Measurements from ENCODE around the gene DAPK2. TPM values are rescaled to one million over a fixed set of nuclear protein-coding genes. Genes with fewer than 3 reads are reported as not detected.
"Not testable (repeated sequence)": the region's sequence is repeated elsewhere in the genome, so short reads cannot be mapped to it uniquely, and the experiment has no call there.

DAPK2 gene
- total and polyA plus RNA-seq, 5 donors from 2014 or later: 0.72 TPM; not detected in 4

DNA sequence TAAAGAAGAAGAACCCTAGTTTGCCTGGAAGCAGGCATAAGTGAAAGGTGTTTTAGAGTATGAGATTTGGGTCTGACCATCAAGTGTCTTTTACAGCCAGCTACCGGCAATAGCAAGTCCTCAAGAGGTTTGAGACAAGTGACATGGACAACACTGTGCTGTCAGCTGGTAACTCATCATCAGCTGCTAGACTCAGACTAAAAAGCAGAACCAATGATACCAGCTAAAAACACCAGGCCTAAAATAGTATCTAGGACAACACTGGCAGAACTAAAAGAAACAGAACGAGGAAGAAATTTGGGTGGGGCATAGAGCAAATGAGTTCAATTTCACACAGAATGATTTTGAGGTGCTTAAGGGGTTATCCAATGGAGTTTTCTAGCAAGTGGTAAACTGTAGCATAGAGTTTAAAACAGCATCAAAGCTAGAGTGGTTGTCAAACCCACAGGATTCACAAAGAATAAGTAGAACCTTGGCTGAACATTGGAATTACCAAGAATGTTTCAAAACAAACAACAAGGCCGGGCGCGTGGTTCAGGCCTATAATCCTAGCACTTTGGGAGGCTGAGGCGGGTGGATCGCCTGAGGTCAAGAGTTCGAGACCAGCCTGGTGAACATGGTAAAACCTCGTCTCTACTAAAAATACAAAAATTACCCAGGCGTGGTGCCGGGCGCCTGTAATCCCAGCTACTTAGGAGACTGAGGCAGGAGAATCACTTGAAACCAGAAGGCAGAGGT lies 43.4 kb upstream of the DAPK2 start:
- DNase-seq: no peak
- ATAC-seq (ENCODE audit: low read depth in 2 of 2): no peak
- H3K4me1 ChIP-seq (ENCODE audit: control insufficient read depth, insufficient read depth, low read length, poor library complexity, severe bottlenecking): peaks cover 32% of the 10 kb centered on the region
- peak overlapping the region in 2 of 4 donors; percentile 17 to 61 for H3K4me3 Mint-ChIP-seq
- H3K27me3 ChIP-seq (ENCODE audit: control insufficient read depth, insufficient read depth, low read length): no peaks in the 10 kb centered on the region
- no peaks in the 10 kb centered on the region for H3K9me3 ChIP-seq (ENCODE audit: control insufficient read depth in 2 of 2, low read length in 2 of 2)
- no peaks in the 10 kb centered on the region for H3K27me3 Mint-ChIP-seq
- H3K27ac ChIP-seq (ENCODE audit: insufficient read depth, low read length, poor library complexity, severe bottlenecking): no peak overlapping the region
- H3K36me3 Mint-ChIP-seq: peaks cover 10% of the 10 kb centered on the region
- H3K27ac Mint-ChIP-seq: peak overlapping the region; percentile 5 to 59 (median 9)
- H3K36me3 ChIP-seq (ENCODE audit: control insufficient read depth, insufficient read depth, low read length): peaks cover 33% of the 10 kb centered on the region
- H3K4me1 Mint-ChIP-seq: peaks cover 26 to 53% (median 36%) of the 10 kb centered on the region in 4 donors
- H3K4me3 ChIP-seq (ENCODE audit: low read depth, low read length): no peak overlapping the region
- H3K9me3 Mint-ChIP-seq: no peaks in the 10 kb centered on the region

GRCh38 chr15:64082757-64083156 lies 36.5 kb upstream of the DAPK2 start:
- H3K4me3 ChIP-seq (ENCODE audit: low read depth, low read length): no peak overlapping the region
- no peaks in the 10 kb centered on the region for H3K27me3 Mint-ChIP-seq
- H3K36me3 Mint-ChIP-seq: peaks cover 10% of the 10 kb centered on the region

GRCh38 chr15:64073496-64073895 lies 27.2 kb upstream of the DAPK2 start:
- not testable (repeated sequence) for ATAC-seq (ENCODE audit: low read depth in 2 of 2); H3K4me3 ChIP-seq (ENCODE audit: low read depth, low read length); DNase-seq; H3K4me1 ChIP-seq (ENCODE audit: control insufficient read depth, insufficient read depth, low read length, poor library complexity, severe bottlenecking); H3K27me3 Mint-ChIP-seq; H3K9me3 ChIP-seq (ENCODE audit: control insufficient read depth in 2 of 2, low read length in 2 of 2); H3K9me3 Mint-ChIP-seq; H3K27me3 ChIP-seq (ENCODE audit: control insufficient read depth, insufficient read depth, low read length); H3K4me3 Mint-ChIP-seq; H3K27ac Mint-ChIP-seq; H3K27ac ChIP-seq (ENCODE audit: insufficient read depth, low read length, poor library complexity, severe bottlenecking)
- peaks cover 8 to 13% (median 10%) of the 10 kb centered on the region in 4 donors for H3K4me1 Mint-ChIP-seq
- peaks cover 31% of the 10 kb centered on the region for H3K36me3 ChIP-seq (ENCODE audit: control insufficient read depth, insufficient read depth, low read length)
- H3K36me3 Mint-ChIP-seq: peaks cover 26% of the 10 kb centered on the region

More at GRCh38 chr15:64082757-64083156, 36.5 kb upstream of the DAPK2 start:
- no peaks in the 10 kb centered on the region for H3K9me3 ChIP-seq (ENCODE audit: control insufficient read depth in 2 of 2, low read length in 2 of 2)
- Mint-ChIP-seq H3K27ac (no peak overlapping the region), H3K4me3 (no peak overlapping the region), H3K9me3 (no peaks in the 10 kb centered on the region), H3K4me1 (peaks cover 0 to 7% (median 2%) of the 10 kb centered on the region in 4 donors)
- H3K4me1 ChIP-seq (ENCODE audit: control insufficient read depth, insufficient read depth, low read length, poor library complexity, severe bottlenecking): no peaks in the 10 kb centered on the region
- peaks cover 30% of the 10 kb centered on the region for H3K36me3 ChIP-seq (ENCODE audit: control insufficient read depth, insufficient read depth, low read length)
- DNase-seq: no peak
- no peaks in the 10 kb centered on the region for H3K27me3 ChIP-seq (ENCODE audit: control insufficient read depth, insufficient read depth, low read length)
- no peak for ATAC-seq (ENCODE audit: low read depth in 2 of 2)
- H3K27ac ChIP-seq (ENCODE audit: insufficient read depth, low read length, poor library complexity, severe bottlenecking): no peak overlapping the region

DNA sequence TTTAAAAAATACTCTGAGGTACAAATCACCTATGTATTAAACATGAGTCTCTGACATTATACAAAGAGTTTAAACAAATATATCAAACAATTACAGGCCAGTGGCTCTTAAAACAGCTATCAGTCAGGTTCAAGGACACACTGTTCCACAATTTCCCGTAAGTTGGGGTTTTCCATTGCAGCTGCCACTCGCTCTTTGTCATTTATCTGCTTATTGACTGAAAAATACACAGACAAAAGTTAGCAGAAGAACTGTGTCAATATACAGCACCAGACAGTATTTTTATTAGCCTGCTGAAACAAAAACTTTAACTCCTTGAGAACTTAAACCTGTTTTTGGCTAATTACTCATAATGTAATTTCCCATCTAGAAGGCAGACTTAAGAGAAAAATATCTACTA lies 26.5 kb upstream of the DAPK2 start:
- Mint-ChIP-seq H3K9me3 (no peaks in the 10 kb centered on the region), H3K27ac (peak overlapping the region in 1 of 3 donors; percentile 6), H3K36me3 (peaks cover 26% of the 10 kb centered on the region), H3K4me1 (peaks cover 8 to 12% (median 11%) of the 10 kb centered on the region in 4 donors), H3K27me3 (no peaks in the 10 kb centered on the region), H3K4me3 (no peak overlapping the region)
- Histone ChIP-seq H3K4me3 (ENCODE audit: low read depth, low read length) (no peak overlapping the region), H3K27me3 (ENCODE audit: control insufficient read depth, insufficient read depth, low read length) (no peaks in the 10 kb centered on the region), H3K27ac (ENCODE audit: insufficient read depth, low read length, poor library complexity, severe bottlenecking) (no peak overlapping the region), H3K9me3 (ENCODE audit: control insufficient read depth in 2 of 2, low read length in 2 of 2) (no peaks in the 10 kb centered on the region), H3K36me3 (ENCODE audit: control insufficient read depth, insufficient read depth, low read length) (peaks cover 31% of the 10 kb centered on the region), H3K4me1 (ENCODE audit: control insufficient read depth, insufficient read depth, low read length, poor library complexity, severe bottlenecking) (peaks cover under 1% of the 10 kb centered on the region)
- no peak for DNase-seq
- no peak for ATAC-seq (ENCODE audit: low read depth in 2 of 2)

GRCh38 chr15:64071931-64072765 lies 25.9 kb upstream of the DAPK2 start:
- Mint-ChIP-seq H3K27ac (no peak overlapping the region), H3K4me3 (no peak overlapping the region), H3K9me3 (no peaks in the 10 kb centered on the region), H3K4me1 (peaks cover 5 to 12% (median 7%) of the 10 kb centered on the region in 4 donors), H3K27me3 (no peaks in the 10 kb centered on the region), H3K36me3 (peaks cover 20% of the 10 kb centered on the region)
- Histone ChIP-seq H3K36me3 (ENCODE audit: control insufficient read depth, insufficient read depth, low read length) (peaks cover 31% of the 10 kb centered on the region), H3K9me3 (ENCODE audit: control insufficient read depth in 2 of 2, low read length in 2 of 2) (no peaks in the 10 kb centered on the region), H3K27me3 (ENCODE audit: control insufficient read depth, insufficient read depth, low read length) (no peaks in the 10 kb centered on the region), H3K27ac (ENCODE audit: insufficient read depth, low read length, poor library complexity, severe bottlenecking) (no peak overlapping the region), H3K4me3 (ENCODE audit: low read depth, low read length) (no peak overlapping the region), H3K4me1 (ENCODE audit: control insufficient read depth, insufficient read depth, low read length, poor library complexity, severe bottlenecking) (peaks cover 4% of the 10 kb centered on the region)
- no peak for DNase-seq
- no peak for ATAC-seq (ENCODE audit: low read depth in 2 of 2)

DNA sequence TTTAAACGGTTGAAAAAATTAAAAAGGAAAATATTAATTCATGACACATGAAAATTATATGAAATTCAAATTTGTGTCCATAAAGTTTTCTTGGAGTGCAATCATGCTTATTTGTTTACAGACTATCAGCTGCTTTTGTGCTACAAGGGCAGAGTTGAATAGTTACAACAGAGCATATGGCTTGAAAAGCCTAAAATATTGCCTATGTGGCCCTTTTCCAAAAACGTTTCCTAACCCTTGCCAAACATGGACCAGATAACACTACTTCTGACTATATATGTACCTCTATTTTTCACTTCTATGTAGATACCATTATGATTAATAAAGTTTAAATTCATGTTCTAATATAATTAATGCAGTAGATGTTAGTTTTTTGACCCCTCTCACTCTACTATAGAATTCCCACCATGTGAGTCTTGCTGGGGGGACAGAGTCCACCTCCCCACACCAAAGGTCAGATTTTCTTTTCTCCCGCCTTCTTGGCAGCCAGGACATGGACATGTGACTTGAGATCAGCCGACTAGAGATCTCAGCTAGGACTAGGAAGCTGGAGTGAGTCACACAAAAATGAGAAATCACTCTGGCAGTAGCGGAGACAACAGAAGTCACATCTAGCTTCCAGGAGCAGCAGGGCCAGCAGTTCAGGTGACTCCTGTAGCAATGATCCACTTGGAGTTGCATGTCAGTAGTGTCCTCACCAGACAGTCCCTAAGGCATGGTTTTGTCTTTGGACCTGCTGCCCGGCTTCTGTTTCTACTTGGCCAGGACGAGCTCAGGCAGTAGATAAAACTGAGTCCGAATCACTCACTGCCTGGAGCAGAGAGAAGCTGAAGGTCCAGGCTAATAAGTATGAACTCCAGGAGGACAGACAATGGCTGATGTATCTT lies 24.9 kb upstream of the DAPK2 start:
- peaks cover 31% of the 10 kb centered on the region for H3K36me3 ChIP-seq (ENCODE audit: control insufficient read depth, insufficient read depth, low read length)
- peaks cover 4% of the 10 kb centered on the region for H3K4me1 ChIP-seq (ENCODE audit: control insufficient read depth, insufficient read depth, low read length, poor library complexity, severe bottlenecking)
- peaks cover 2 to 9% (median 6%) of the 10 kb centered on the region in 4 donors for H3K4me1 Mint-ChIP-seq
- peak overlapping the region in 1 of 3 donors; percentile 75 for H3K27ac Mint-ChIP-seq
- no peaks in the 10 kb centered on the region for H3K9me3 ChIP-seq (ENCODE audit: control insufficient read depth in 2 of 2, low read length in 2 of 2)
- no peaks in the 10 kb centered on the region for H3K27me3 ChIP-seq (ENCODE audit: control insufficient read depth, insufficient read depth, low read length)
- peaks cover 20% of the 10 kb centered on the region for H3K36me3 Mint-ChIP-seq
- no peaks in the 10 kb centered on the region for H3K9me3 Mint-ChIP-seq
- H3K4me3 Mint-ChIP-seq: no peak overlapping the region
- no peaks in the 10 kb centered on the region for H3K27me3 Mint-ChIP-seq
- H3K4me3 ChIP-seq (ENCODE audit: low read depth, low read length): no peak overlapping the region
- ATAC-seq (ENCODE audit: low read depth in 2 of 2) (no peak), DNase-seq (no peak)
- no peak overlapping the region for H3K27ac ChIP-seq (ENCODE audit: insufficient read depth, low read length, poor library complexity, severe bottlenecking)

DNA sequence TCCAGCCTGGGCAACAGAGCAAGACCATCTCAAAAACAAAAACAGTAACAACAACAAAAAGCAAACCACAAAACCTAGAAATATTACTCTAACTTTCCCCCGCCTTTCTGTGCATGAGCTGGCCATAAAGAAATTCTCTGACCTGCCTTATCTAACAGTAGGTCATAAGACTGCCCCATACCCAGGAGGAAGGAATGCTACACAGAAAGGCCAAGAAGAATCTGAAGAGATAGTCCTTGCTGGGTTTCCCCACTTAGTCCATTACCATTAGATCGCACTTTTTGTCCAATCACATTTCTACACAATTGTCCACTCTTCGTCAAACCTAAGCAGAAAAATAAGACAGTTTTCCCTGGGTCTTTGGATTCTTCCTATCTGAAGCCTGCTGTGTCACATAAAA lies 23.8 kb upstream of the DAPK2 start:
- Mint-ChIP-seq H3K4me1 (peaks cover 0 to 6% (median 4%) of the 10 kb centered on the region in 4 donors), H3K27me3 (no peaks in the 10 kb centered on the region), H3K9me3 (no peaks in the 10 kb centered on the region), H3K27ac (peak overlapping the region in 1 of 3 donors; percentile 9), H3K4me3 (no peak overlapping the region), H3K36me3 (peaks cover 19% of the 10 kb centered on the region)
- Histone ChIP-seq H3K36me3 (ENCODE audit: control insufficient read depth, insufficient read depth, low read length) (peaks cover 27% of the 10 kb centered on the region), H3K4me3 (ENCODE audit: low read depth, low read length) (no peak overlapping the region), H3K4me1 (ENCODE audit: control insufficient read depth, insufficient read depth, low read length, poor library complexity, severe bottlenecking) (peaks cover 4% of the 10 kb centered on the region), H3K9me3 (ENCODE audit: control insufficient read depth in 2 of 2, low read length in 2 of 2) (no peaks in the 10 kb centered on the region), H3K27ac (ENCODE audit: insufficient read depth, low read length, poor library complexity, severe bottlenecking) (no peak overlapping the region), H3K27me3 (ENCODE audit: control insufficient read depth, insufficient read depth, low read length) (no peaks in the 10 kb centered on the region)
- ATAC-seq (ENCODE audit: low read depth in 2 of 2) (no peak), DNase-seq (no peak)

Measured in CD4-positive, CD25-positive, alpha-beta regulatory T cell (primary cell).